ENCODE data around the gene AARS1.
"Not testable (repeated sequence)": the region's sequence is repeated elsewhere in the genome, so short reads cannot be mapped to it uniquely, and the experiment has no call there.

DNA sequence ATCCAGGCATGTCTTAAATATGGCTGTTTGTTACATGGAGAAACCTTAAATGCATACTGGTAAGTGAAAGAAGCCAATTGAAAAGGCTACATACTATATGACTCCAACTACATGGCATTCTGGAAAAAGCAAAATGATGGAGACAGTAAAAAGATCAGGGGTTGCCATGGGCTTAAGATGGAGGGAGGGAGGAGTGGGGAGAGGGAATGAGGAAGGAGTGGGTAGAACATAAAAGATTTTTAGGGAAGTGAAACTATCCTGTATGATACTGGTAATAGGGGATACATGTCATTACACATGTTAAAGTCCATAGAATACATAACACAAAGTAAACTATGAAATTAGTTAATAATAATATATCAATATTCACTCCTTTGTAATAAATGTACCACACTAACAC lies 50.5 kb downstream of the AARS1 start:
- TF ChIP-seq CTCF (IDR thresholded peaks at IDR 0.05 in 2 of 3, conservative IDR thresholded peaks at IDR 0.05 in 1 of 3; ENCODE audit: control insufficient read depth in 2 of 3, extremely low read depth in 1 of 3, insufficient read depth in 1 of 3, low read depth in 3 of 3, low read length in 3 of 3); NFYA (IDR thresholded peaks at IDR 0.05; ENCODE audit: borderline replicate concordance, low read depth, low read length); PBX3 (IDR thresholded peaks at IDR 0.05; ENCODE audit: insufficient replicate concordance, low read depth, low read length); KDM1A (IDR thresholded peaks at IDR 0.05; ENCODE audit: borderline replicate concordance); POLR2A (IDR thresholded peaks at IDR 0.05; ENCODE audit: low read depth, low read length); RFX5 (IDR thresholded peaks at IDR 0.05; ENCODE audit: low read depth, low read length); BACH1 (IDR thresholded peaks at IDR 0.05; ENCODE audit: borderline replicate concordance); SRF (IDR thresholded peaks at IDR 0.05; ENCODE audit: low read depth in 2 of 2, low read length in 2 of 2); MYC (IDR thresholded peaks at IDR 0.05; ENCODE audit: insufficient read depth, insufficient read length, insufficient replicate concordance, low read length, severe bottlenecking); RCOR1 (conservative IDR thresholded peaks at IDR 0.05; ENCODE audit: low read depth, low read length): not testable (repeated sequence)
- TF ChIP-seq, protein P1, sequence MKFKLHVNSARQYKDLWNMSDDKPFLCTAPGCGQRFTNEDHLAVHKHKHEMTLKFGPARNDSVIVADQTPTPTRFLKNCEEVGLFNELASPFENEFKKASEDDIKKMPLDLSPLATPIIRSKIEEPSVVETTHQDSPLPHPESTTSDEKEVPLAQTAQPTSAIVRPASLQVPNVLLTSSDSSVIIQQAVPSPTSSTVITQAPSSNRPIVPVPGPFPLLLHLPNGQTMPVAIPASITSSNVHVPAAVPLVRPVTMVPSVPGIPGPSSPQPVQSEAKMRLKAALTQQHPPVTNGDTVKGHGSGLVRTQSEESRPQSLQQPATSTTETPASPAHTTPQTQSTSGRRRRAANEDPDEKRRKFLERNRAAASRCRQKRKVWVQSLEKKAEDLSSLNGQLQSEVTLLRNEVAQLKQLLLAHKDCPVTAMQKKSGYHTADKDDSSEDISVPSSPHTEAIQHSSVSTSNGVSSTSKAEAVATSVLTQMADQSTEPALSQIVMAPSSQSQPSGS (IDR thresholded peaks at IDR 0.05; ENCODE audit: low read length) = not testable (repeated sequence)
